IMR-90 (cell line): ENCODE data around the gene ATP13A5. TPM values are rescaled to one million over a fixed set of nuclear protein-coding genes. Genes with fewer than 3 reads are reported as not detected.

ENCODE experiments used
- ATAC-seq: fragments of 200-7000 bp; cut with Tn5 transposase; 2 replicates; pipeline ENCODE4 v1.9.1; 2020; ENCODE audit warnings: low read depth, mild to moderate bottlenecking, moderate library complexity
- BruUV-seq: library from RNA; stranded (reverse); fragments of 400-500 nt; replicated peaks from 2 replicates; lab custom pipeline; 2021; lab: Mats Ljungman, UMichigan
- CTCF ChIA-PET: fragments of 300-600 bp; formaldehyde crosslinking; extraction: SDS; loops from one replicate; lab custom pipeline; 2021; ENCODE audit warnings: antibody characterized with exemption; lab: Yijun Ruan, JAX
- POLR2A ChIA-PET: fragments of 300-600 bp; sonication (Branson Sonifier 250); formaldehyde crosslinking; loops from one replicate; lab custom pipeline; 2022; ENCODE audit warnings: antibody characterized with exemption; ENCODE audit not compliant: unreplicated experiment; lab: Charles Lee
- DNase-seq: peaks from one replicate; pipeline ENCODE4 v3.0.0; 2013
- H2AFZ ChIP-seq: replicated peaks from 2 replicates; pipeline ENCODE3; 2013; ENCODE audit warnings: low read length, mild to moderate bottlenecking; ENCODE audit not compliant: poor library complexity
- H2AK5ac ChIP-seq: 2 replicates; pipeline ENCODE4 v1.6.1; 2013; ENCODE audit warnings: low read depth, low read length, inconsistent platforms
- H2AK9ac ChIP-seq: replicated peaks from 2 replicates; pipeline ENCODE3; 2013; ENCODE audit warnings: mild to moderate bottlenecking, low read depth, low read length, moderate library complexity; ENCODE audit not compliant: poor library complexity
- H2BK120ac ChIP-seq: 2 replicates; pipeline ENCODE4 v1.6.1; 2013; ENCODE audit warnings: low read depth, low read length, inconsistent platforms
- H2BK15ac ChIP-seq: 3 replicates; pipeline ENCODE4 v1.6.1; 2013; ENCODE audit warnings: low read depth, low read length, inconsistent platforms
- H2BK20ac ChIP-seq: 2 replicates; pipeline ENCODE4 v1.6.1; 2013; ENCODE audit warnings: low read depth, mild to moderate bottlenecking, inconsistent platforms, low read length, moderate library complexity
- H2BK5ac ChIP-seq: 2 replicates; pipeline ENCODE4 v1.6.1; 2013; ENCODE audit warnings: mild to moderate bottlenecking, low read depth, low read length, inconsistent platforms; ENCODE audit not compliant: poor library complexity, severe bottlenecking
- H3K14ac ChIP-seq: replicated peaks from 2 replicates; pipeline ENCODE4 v1.6.1; 2013; ENCODE audit warnings: low read depth, low read length, inconsistent platforms
- H3K18ac ChIP-seq: 2 replicates; pipeline ENCODE4 v1.6.1; 2013; ENCODE audit warnings: low read depth, low read length, control low read depth
- H3K23ac ChIP-seq: 2 replicates; pipeline ENCODE4 v1.6.1; 2013; ENCODE audit warnings: low read depth, low read length, inconsistent platforms
- H3K27ac ChIP-seq: 2 replicates; pipeline ENCODE4 v1.5.1; 2013; ENCODE audit warnings: mild to moderate bottlenecking, control low read depth, low read length; ENCODE audit not compliant: insufficient read depth
- H3K27me3 ChIP-seq: 2 replicates; pipeline ENCODE4 v1.6.1; 2013; ENCODE audit warnings: low read length; ENCODE audit not compliant: control insufficient read depth, insufficient read depth
- H3K36me3 ChIP-seq: 2 replicates; pipeline ENCODE4 v1.6.1; 2013; ENCODE audit warnings: low read length, mixed read lengths; ENCODE audit not compliant: control insufficient read depth, insufficient read depth
- H3K4ac ChIP-seq: 2 replicates; pipeline ENCODE4 v1.6.1; 2013; ENCODE audit warnings: low read depth, low read length, inconsistent platforms
- H3K4me1 ChIP-seq: 2 replicates; pipeline ENCODE4 v1.6.1; 2013; ENCODE audit warnings: low read length, mixed read lengths; ENCODE audit not compliant: control insufficient read depth, insufficient read depth
- H3K4me2 ChIP-seq: 2 replicates; pipeline ENCODE4 v1.6.1; 2013; ENCODE audit warnings: low read depth, mild to moderate bottlenecking, control low read depth, low read length, moderate library complexity
- H3K4me3 ChIP-seq: 2 replicates; pipeline ENCODE4 v1.5.1; 2013; ENCODE audit warnings: low read depth, mild to moderate bottlenecking, control low read depth, low read length, moderate library complexity; ENCODE audit not compliant: insufficient read depth
- H3K56ac ChIP-seq: 2 replicates; pipeline ENCODE4 v1.6.1; 2013; ENCODE audit warnings: low read length, inconsistent platforms; ENCODE audit not compliant: insufficient read depth; ENCODE audit errors: extremely low read depth
- H3K79me1 ChIP-seq, 2 experiments: 2 replicates each; pipeline ENCODE4 v1.6.1; 2013; ENCODE audit warnings: low read length in 2 of 2, inconsistent platforms in 1 of 2, low read depth in 1 of 2
- H3K9ac ChIP-seq: 2 replicates; pipeline ENCODE4 v1.6.1; 2013; ENCODE audit warnings: low read depth, low read length, control low read depth
- H3K9me1 ChIP-seq: 2 replicates; pipeline ENCODE4 v1.6.1; 2013; ENCODE audit warnings: low read length, inconsistent platforms; ENCODE audit not compliant: insufficient read depth
- H3K9me3 ChIP-seq: 2 replicates; pipeline ENCODE4 v1.6.1; 2013; ENCODE audit warnings: low read length; ENCODE audit not compliant: control insufficient read depth, insufficient read depth
- H4K20me1 ChIP-seq: 2 replicates; pipeline ENCODE4 v1.6.1; 2013; ENCODE audit warnings: low read length, inconsistent platforms; ENCODE audit not compliant: insufficient read depth
- H4K5ac ChIP-seq: 2 replicates; pipeline ENCODE4 v1.6.1; 2013; ENCODE audit warnings: mild to moderate bottlenecking, low read depth, low read length, control low read depth
- H4K8ac ChIP-seq, 2 experiments: 2 replicates each; pipeline ENCODE4 v1.6.1; 2013; ENCODE audit warnings: low read depth in 2 of 2, low read length in 2 of 2, control low read depth in 1 of 2, inconsistent platforms in 1 of 2
- H4K91ac ChIP-seq: 2 replicates; pipeline ENCODE4 v1.6.1; 2013; ENCODE audit warnings: low read depth, low read length, inconsistent platforms; ENCODE audit not compliant: insufficient read depth
- BHLHE40 ChIP-seq: fragments of 150-350 bp; IDR thresholded peaks from 2 replicates; pipeline ENCODE4 v1.6.1; 2016; ENCODE audit warnings: mild to moderate bottlenecking, low read depth, low read length
- CHD1 ChIP-seq: IDR thresholded peaks from 2 replicates; pipeline ENCODE4 v1.6.1; 2012; ENCODE audit warnings: low read depth, low read length, improper control_type of control experiment
- CTCF ChIP-seq: conservative IDR thresholded peaks from 2 replicates; pipeline ENCODE4 v1.5.1; 2012; ENCODE audit warnings: mild to moderate bottlenecking, low read depth, low read length, improper control_type of control experiment
- MAZ ChIP-seq: IDR thresholded peaks from 2 replicates; pipeline ENCODE4 v1.6.1; 2012; ENCODE audit warnings: low read depth, mild to moderate bottlenecking, low read length, improper control_type of control experiment, moderate library complexity, borderline replicate concordance
- MXI1 ChIP-seq: IDR thresholded peaks from 2 replicates; pipeline ENCODE4 v1.6.1; 2012; ENCODE audit warnings: low read depth, mild to moderate bottlenecking, low read length, moderate library complexity, borderline replicate concordance
- POLR2A ChIP-seq: IDR thresholded peaks from 2 replicates; pipeline ENCODE4 v1.6.1; 2012; ENCODE audit warnings: mild to moderate bottlenecking, low read depth, low read length
- RAD21 ChIP-seq: IDR thresholded peaks from 2 replicates; pipeline ENCODE4 v1.6.1; 2012; ENCODE audit warnings: low read length, improper control_type of control experiment
- SMC3 ChIP-seq: fragments of 150-350 bp; IDR thresholded peaks from 2 replicates; pipeline ENCODE4 v1.6.1; 2016; ENCODE audit warnings: low read depth, mild to moderate bottlenecking, antibody characterized with exemption, low read length, moderate library complexity
- WGBS, 2 experiments: methylation state at CpG; one replicate each; pipeline versions ENCODE4 v1.1.5 to v1.1.7; 2013; ENCODE audit warnings: missing lambda C conversion rate in 2 of 2; ENCODE audit not compliant: insufficient read length in 1 of 2; ENCODE audit errors: extremely low coverage in 2 of 2; 5-methylcytosine and 5-hydroxymethylcytosine counted together
- dilution Hi-C: fragments of 300-500 bp; cut with HindIII; formaldehyde crosslinking; loops from one replicate; pipeline ENCODE4 v1.14.3; 2018; ENCODE audit warnings: low sequenced_read_pairs; ENCODE audit not compliant: unreplicated experiment
- in situ Hi-C: fragments of 300-500 bp; cut with MboI; formaldehyde crosslinking; loops from 3 replicates; pipeline ENCODE4 v1.14.3; 2019; ENCODE audit warnings: low sequenced_read_pairs, inconsistent platforms, mixed read lengths
- intact Hi-C: fragments of 100-400 bp; cut with micrococcal nuclease; formaldehyde crosslinking; loops from 2 replicates; pipeline ENCODE4 v1.10.0; 2022
- polyA plus RNA-seq, 3 experiments: library from polyadenylated mRNA; depleted of rRNA; stranded (reverse); fragments of >200 nt; gene quantifications; 2 replicates each; pipeline ENCODE4 v1.2.3, GENCODE V29; 2012; ENCODE audit warnings: low replicate concordance in 1 of 3
- total RNA-seq: library from RNA; depleted of rRNA; stranded (reverse); fragments of >200 nt; gene quantifications from 2 replicates; pipeline ENCODE4 v1.2.3, GENCODE V29; 2012
- TF ChIP-seq, protein P1 (sequence below): fragments of 150-350 bp; IDR thresholded peaks from 2 replicates; pipeline ENCODE4 v1.6.1; 2016; ENCODE audit warnings: low read depth, mild to moderate bottlenecking, low read length, moderate library complexity, borderline replicate concordance

The ATP13A5 gene
- total and polyA plus RNA-seq, 2 of the 4 experiments (the other 2 are of a cell fraction): not detected

GRCh38 chr3:193357291-193357690, 21.3 kb downstream of the ATP13A5 start:
- ChIA-PET POLR2A (no interaction called here), CTCF (no interaction called here)
- in situ Hi-C loops (no loop called here), intact Hi-C loops (no loop called here), dilution Hi-C loops (no loop called here)
- no peak overlapping the region for H2AK5ac ChIP-seq
- no peak overlapping the region for H3K27ac ChIP-seq
- H3K18ac ChIP-seq: no peak overlapping the region
- no peak overlapping the region for H3K56ac ChIP-seq
- H4K5ac ChIP-seq: no peak overlapping the region
- H3K14ac ChIP-seq: no peak overlapping the region
- no peak for DNase-seq
- H2BK5ac ChIP-seq: no peak overlapping the region
- no peaks in the 10 kb centered on the region for H3K27me3 ChIP-seq
- no peaks in the 10 kb centered on the region for H3K36me3 ChIP-seq
- peaks cover 5% of the 10 kb centered on the region; the same call in 1 of the 2 replicates for H3K9me3 ChIP-seq
- WGBS, 2 experiments: 67% methylated on average over 2 of the region's 3 CpGs; no CpG with 5 or more reads in 1 of the 2 experiments
- H3K4me2 ChIP-seq: no peak overlapping the region
- no peak overlapping the region for H4K8ac ChIP-seq
- no peak overlapping the region for H2AK9ac ChIP-seq
- TF ChIP-seq, protein P1, sequence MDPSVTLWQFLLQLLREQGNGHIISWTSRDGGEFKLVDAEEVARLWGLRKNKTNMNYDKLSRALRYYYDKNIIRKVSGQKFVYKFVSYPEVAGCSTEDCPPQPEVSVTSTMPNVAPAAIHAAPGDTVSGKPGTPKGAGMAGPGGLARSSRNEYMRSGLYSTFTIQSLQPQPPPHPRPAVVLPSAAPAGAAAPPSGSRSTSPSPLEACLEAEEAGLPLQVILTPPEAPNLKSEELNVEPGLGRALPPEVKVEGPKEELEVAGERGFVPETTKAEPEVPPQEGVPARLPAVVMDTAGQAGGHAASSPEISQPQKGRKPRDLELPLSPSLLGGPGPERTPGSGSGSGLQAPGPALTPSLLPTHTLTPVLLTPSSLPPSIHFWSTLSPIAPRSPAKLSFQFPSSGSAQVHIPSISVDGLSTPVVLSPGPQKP: no peak
- TF ChIP-seq CTCF (no peak), SMC3 (no peak), MXI1 (no peak), MAZ (no peak), BHLHE40 (no peak), RAD21 (no peak), POLR2A (no peak), CHD1 (no peak)
- no peak overlapping the region for H3K9ac ChIP-seq
- no TSS peak for BruUV-seq
- H3K79me1 ChIP-seq: no peaks in the 10 kb centered on the region
- no peak overlapping the region for H2AFZ ChIP-seq
- ATAC-seq: no peak
- no peak overlapping the region for H2BK120ac ChIP-seq
- no peak overlapping the region for H3K4ac ChIP-seq
- H4K91ac ChIP-seq: no peak overlapping the region
- H2BK20ac ChIP-seq: no peak overlapping the region
- no peak overlapping the region for H2BK15ac ChIP-seq
- no peaks in the 10 kb centered on the region for H4K20me1 ChIP-seq
- H3K9me1 ChIP-seq: no peaks in the 10 kb centered on the region
- no peak overlapping the region for H3K23ac ChIP-seq
- H3K4me1 ChIP-seq: no peaks in the 10 kb centered on the region
- H3K4me3 ChIP-seq: no peak overlapping the region
